ENCODE data around the gene RNU11.
"Not testable (repeated sequence)": the region's sequence is repeated elsewhere in the genome, so short reads cannot be mapped to it uniquely, and the experiment has no call there.

Gene RNU11

GRCh38 chr1:28646040-28646439 lies 2.4 kb upstream of the RNU11 start:
- peak overlapping the region; percentile 100 for H3K27ac ChIP-seq
- TF ChIP-seq CTCF (IDR thresholded peaks at IDR 0.05) (no peak), ZFX (IDR thresholded peaks at IDR 0.05; ENCODE audit: borderline replicate concordance) (no peak)

DNA sequence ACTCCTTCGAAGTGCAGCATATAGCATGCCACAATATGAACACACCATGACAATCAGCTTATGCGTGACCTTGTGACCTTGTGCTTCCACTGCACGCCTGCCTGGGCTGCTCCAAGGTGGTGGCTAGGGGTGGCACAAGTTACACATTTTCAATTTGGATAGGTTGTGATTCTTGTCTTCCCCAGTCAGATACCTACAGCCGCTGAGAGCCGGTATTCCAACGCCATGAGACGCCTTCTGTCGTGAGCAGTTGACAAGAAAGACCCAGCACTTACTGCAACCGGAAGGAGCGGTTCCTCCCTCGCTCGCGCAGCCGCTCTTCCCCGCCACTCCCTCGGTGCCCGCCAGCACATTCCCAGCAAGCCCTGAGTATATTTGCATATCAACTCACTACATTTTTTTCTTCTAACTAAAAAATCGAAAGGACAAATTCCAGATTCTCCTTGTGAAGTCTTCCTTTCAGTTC lies 359 bp upstream of the RNU11 start:
- TF ChIP-seq CTCF (IDR thresholded peaks at IDR 0.05) (no peak), ZFX (IDR thresholded peaks at IDR 0.05; ENCODE audit: borderline replicate concordance) (no peak)
- H3K27ac ChIP-seq: peak overlapping the region; percentile 100

DNA sequence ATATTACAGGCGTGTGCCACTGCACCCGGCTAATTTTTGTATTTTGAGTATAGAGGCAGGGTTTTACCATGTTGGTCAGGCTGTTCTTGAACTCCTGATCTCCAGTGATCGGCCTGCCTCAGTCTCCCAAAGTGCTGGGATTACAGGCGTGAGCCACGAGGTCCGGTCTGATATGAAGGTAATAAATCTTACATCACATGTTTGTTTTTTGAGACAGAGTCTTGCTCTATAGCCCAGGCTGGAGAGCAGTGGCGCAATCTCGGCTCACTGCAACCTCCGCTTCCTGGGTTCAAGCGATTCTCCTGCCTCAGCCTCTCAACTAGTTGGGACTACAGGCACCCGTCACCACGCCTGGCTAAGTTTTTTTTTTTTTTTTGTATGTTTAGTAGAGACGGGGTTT lies 4.7 kb downstream of the RNU11 start:
- H3K27ac ChIP-seq: not testable (repeated sequence)

DNA sequence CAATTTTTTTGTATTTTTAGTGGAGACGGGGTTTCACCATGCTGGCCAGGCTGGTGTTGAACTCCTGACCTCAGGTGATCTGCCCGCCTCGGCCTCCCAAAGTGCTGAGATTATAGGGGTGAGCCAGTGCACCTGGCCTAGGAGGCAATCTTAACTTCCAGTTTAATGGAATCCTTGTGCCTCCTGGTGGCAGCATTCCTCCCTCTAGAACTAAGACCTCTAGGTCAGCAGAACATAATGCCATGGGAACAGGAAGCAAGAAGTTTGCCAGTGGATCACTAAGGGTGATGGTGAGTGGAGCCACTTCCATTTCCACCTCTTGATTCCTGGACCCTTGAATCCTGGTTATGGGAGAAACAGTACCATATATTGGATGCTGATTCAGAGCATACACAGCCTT lies 5.5 kb downstream of the RNU11 start:
- TF ChIP-seq CTCF (IDR thresholded peaks at IDR 0.05): peak; percentile 23; the same call in 1 of the 2 replicates
- not testable (repeated sequence) for H3K27ac ChIP-seq

DNA sequence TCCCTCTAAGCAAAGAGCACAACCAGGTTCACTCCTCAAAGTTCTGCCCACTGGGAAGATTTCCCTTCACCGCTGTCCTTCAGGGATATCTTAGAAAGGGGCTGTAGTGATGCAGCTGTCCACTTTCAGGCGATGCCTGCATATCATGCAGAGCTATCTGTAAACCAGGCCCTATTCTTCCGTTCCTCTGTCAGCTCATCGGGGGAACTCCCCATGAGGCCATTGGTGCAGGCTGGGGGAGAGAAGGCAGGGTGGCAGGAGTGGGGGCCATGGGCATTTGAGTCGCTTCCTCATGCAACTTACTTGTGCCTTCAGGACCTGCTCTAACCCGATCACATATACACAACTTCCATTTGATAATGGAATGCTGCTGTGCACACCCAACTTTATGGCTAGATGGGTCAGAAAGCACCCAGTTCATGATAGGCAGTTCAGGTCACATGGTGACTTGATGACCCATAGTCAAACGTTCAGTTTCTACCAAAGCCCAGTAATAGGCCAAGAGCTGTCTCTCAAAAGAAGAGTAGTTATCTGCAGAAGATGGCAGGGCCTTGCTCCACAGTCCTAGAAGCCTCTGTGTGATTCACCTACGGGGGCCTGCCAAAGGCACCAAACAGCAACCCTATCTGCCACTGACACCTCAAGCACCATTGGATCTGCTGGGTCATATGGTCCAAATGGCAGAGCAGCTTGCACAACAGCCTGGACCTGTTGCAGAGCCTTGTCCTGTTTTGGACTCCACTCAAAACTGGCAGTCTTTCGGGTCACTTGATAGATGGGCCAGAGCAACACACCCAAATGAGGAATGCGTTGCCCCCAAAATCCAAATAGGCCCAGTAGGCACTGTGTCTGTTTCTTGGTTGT lies 7.3 kb downstream of the RNU11 start:
- H3K27ac ChIP-seq: not testable (repeated sequence)

GRCh38 chr1:28656335-28656734 lies 7.9 kb downstream of the RNU11 start:
- TF ChIP-seq CTCF (IDR thresholded peaks at IDR 0.05) (no peak), ZFX (IDR thresholded peaks at IDR 0.05; ENCODE audit: borderline replicate concordance) (no peak)
- no peak overlapping the region for H3K27ac ChIP-seq

GRCh38 chr1:28663871-28664470 lies 15.6 kb downstream of the RNU11 start:
- TF ChIP-seq CTCF (IDR thresholded peaks at IDR 0.05) (no peak), ZFX (IDR thresholded peaks at IDR 0.05; ENCODE audit: borderline replicate concordance) (no peak)

GRCh38 chr1:28666806-28667205 lies 18.4 kb downstream of the RNU11 start:
- TF ChIP-seq ZFX (IDR thresholded peaks at IDR 0.05; ENCODE audit: borderline replicate concordance) (no peak), CTCF (IDR thresholded peaks at IDR 0.05) (no peak)
- peak overlapping the region; percentile 99; the same call in 1 of the 2 replicates for H3K27ac ChIP-seq

More at GRCh38 chr1:28663871-28664470, 15.6 kb downstream of the RNU11 start:
- H3K27ac ChIP-seq: no peak overlapping the region

Measured in 22Rv1 (cell line).